Measurements from ENCODE around the gene TUBGCP2.
A peak's percentile ranks its signal among the peaks of the same experiment; 100 is the strongest.

Gene TUBGCP2

GRCh38 chr10:133310399-133310755 lies 1.7 kb upstream of the TUBGCP2 start:
- H3K36me3 ChIP-seq (ENCODE audit: control insufficient read depth, insufficient read depth, low read length) = peaks cover 31% of the 10 kb centered on the region
- no peaks in the 10 kb centered on the region for H3K27me3 ChIP-seq (ENCODE audit: control insufficient read depth, insufficient read depth, low read length)
- H3K4me1 ChIP-seq (ENCODE audit: control insufficient read depth, insufficient read depth, low read length) = peaks cover 16% of the 10 kb centered on the region
- H3K9me3 ChIP-seq (ENCODE audit: control insufficient read depth, insufficient read depth, low read depth, low read length) = no peaks in the 10 kb centered on the region
- no peak overlapping the region for H3K9ac ChIP-seq (ENCODE audit: low read length)
- no peak overlapping the region for H3K27ac ChIP-seq (ENCODE audit: low read depth, low read length)
- H3K4me3 ChIP-seq (ENCODE audit: low read depth, low read length) = no peak overlapping the region

DNA sequence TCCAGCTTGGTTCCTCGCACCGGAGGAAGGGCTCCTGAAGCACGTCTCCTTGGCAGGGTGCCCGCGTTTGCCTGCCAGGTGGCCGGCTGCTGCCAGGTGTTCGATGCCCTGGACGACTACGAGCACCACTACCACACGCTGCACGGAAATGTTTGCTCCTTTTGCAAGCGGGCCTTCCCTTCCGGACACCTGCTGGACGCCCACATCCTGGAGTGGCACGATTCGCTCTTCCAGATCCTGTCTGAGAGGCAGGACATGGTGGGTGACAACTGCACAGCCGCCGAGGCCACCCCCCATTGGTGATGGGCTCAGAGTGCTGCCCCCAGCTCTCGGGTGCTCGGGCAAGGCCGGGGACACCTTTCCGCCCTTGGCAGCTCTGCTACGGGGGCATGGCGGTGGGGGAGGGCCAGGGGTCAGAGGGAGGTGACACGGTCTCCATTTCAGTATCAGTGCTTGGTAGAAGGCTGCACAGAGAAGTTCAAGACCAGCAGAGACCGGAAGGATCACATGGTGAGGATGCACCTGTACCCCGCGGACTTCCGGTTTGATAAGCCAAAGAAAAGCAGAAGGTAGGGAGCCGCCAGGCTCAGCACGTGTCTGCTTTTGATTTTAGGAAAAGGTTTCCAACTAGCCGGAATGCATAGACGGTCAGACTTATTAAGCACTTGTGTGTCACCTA lies 1.2 kb upstream of the TUBGCP2 start:
- Histone ChIP-seq H3K27ac (ENCODE audit: low read depth, low read length) (no peak overlapping the region), H3K4me1 (ENCODE audit: control insufficient read depth, insufficient read depth, low read length) (peaks cover 16% of the 10 kb centered on the region), H3K4me3 (ENCODE audit: low read depth, low read length) (peak overlapping the region; percentile 73), H3K27me3 (ENCODE audit: control insufficient read depth, insufficient read depth, low read length) (no peaks in the 10 kb centered on the region), H3K9ac (ENCODE audit: low read length) (no peak overlapping the region), H3K9me3 (ENCODE audit: control insufficient read depth, insufficient read depth, low read depth, low read length) (no peaks in the 10 kb centered on the region), H3K36me3 (ENCODE audit: control insufficient read depth, insufficient read depth, low read length) (peaks cover 31% of the 10 kb centered on the region)

- peak overlapping the region; percentile 95 for H3K9ac ChIP-seq (ENCODE audit: low read length)
- peak overlapping the region; percentile 97 for H3K27ac ChIP-seq (ENCODE audit: low read depth, low read length)
- no peaks in the 10 kb centered on the region for H3K27me3 ChIP-seq (ENCODE audit: control insufficient read depth, insufficient read depth, low read length)
- peaks cover 16% of the 10 kb centered on the region for H3K4me1 ChIP-seq (ENCODE audit: control insufficient read depth, insufficient read depth, low read length)
- H3K36me3 ChIP-seq (ENCODE audit: control insufficient read depth, insufficient read depth, low read length) = peaks cover 31% of the 10 kb centered on the region
- no peaks in the 10 kb centered on the region for H3K9me3 ChIP-seq (ENCODE audit: control insufficient read depth, insufficient read depth, low read depth, low read length)
- peak overlapping the region; percentile 73 for H3K4me3 ChIP-seq (ENCODE audit: low read depth, low read length)
These were observed 538 bp upstream of the TUBGCP2 start for GRCh38 chr10:133309100-133309719.

DNA sequence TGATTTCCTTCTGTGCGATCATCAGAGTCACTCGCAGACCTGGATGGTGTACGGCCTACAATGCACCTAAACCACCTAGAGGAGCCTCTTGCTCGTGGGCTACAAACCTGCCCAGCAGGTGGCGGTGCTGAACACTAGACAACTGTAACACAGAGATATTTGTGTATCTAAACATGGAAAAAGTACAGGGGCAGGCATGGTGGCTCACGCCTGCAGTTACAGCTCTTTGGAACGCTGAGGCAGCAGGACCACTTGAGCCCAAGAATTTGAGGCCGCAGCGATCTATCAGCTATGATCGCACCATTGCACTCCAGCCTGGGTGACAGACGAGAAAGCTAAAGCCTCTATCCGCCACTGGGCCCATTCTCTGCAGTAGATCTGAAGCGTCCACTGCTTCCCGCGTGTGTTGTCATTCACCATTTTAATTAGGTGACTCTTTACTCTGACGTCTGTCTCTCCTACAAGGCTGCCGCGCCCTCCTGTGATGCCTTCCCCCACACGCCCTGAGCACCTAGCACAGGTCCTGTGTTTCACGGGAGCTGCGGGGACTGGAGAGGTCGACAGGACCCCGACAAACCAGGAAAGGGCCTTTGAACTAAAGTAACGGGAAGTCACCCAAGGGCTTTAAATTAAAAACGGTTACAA lies 774 bp downstream of the TUBGCP2 start:
- H3K4me3 ChIP-seq (ENCODE audit: low read depth, low read length) = peak overlapping the region; percentile 73

GRCh38 chr10:133306941-133307379 lies 1.7 kb downstream of the TUBGCP2 start:
- Histone ChIP-seq H3K27ac (ENCODE audit: low read depth, low read length) (no peak overlapping the region), H3K4me3 (ENCODE audit: low read depth, low read length) (no peak overlapping the region), H3K9ac (ENCODE audit: low read length) (no peak overlapping the region), H3K27me3 (ENCODE audit: control insufficient read depth, insufficient read depth, low read length) (no peaks in the 10 kb centered on the region), H3K4me1 (ENCODE audit: control insufficient read depth, insufficient read depth, low read length) (peaks cover 16% of the 10 kb centered on the region), H3K36me3 (ENCODE audit: control insufficient read depth, insufficient read depth, low read length) (peaks cover 29% of the 10 kb centered on the region), H3K9me3 (ENCODE audit: control insufficient read depth, insufficient read depth, low read depth, low read length) (no peaks in the 10 kb centered on the region)

More for the DNA sequence above, 774 bp downstream of the TUBGCP2 start:
- H3K36me3 ChIP-seq (ENCODE audit: control insufficient read depth, insufficient read depth, low read length) = peaks cover 29% of the 10 kb centered on the region
- no peaks in the 10 kb centered on the region for H3K27me3 ChIP-seq (ENCODE audit: control insufficient read depth, insufficient read depth, low read length)
- peaks cover 16% of the 10 kb centered on the region for H3K4me1 ChIP-seq (ENCODE audit: control insufficient read depth, insufficient read depth, low read length)
- H3K9me3 ChIP-seq (ENCODE audit: control insufficient read depth, insufficient read depth, low read depth, low read length) = no peaks in the 10 kb centered on the region
- peak overlapping the region; percentile 95 for H3K9ac ChIP-seq (ENCODE audit: low read length)
- H3K27ac ChIP-seq (ENCODE audit: low read depth, low read length) = peak overlapping the region; percentile 97; the same call in 1 of the 2 replicates

DNA sequence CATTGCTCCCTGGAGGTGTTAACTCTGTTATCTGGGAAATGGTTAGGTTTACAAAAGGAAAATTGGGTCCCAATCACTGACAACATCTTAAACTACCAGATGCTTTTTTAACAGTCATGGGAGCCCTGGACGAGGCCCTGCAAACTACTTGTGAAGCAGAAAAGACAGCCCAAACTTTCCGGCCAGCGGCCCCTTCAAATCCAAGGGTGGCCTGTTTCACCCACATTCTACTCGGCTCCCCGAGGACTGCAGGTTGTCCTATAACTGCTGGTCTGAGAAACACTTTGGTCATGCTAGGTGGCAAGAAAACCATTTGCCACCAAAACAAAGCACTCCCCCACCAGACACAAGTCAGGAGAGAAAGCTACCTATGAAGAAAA lies 2.6 kb downstream of the TUBGCP2 start:
- Histone ChIP-seq H3K27me3 (ENCODE audit: control insufficient read depth, insufficient read depth, low read length) (no peaks in the 10 kb centered on the region), H3K27ac (ENCODE audit: low read depth, low read length) (no peak overlapping the region), H3K4me3 (ENCODE audit: low read depth, low read length) (no peak overlapping the region), H3K9ac (ENCODE audit: low read length) (no peak overlapping the region), H3K36me3 (ENCODE audit: control insufficient read depth, insufficient read depth, low read length) (peaks cover 24% of the 10 kb centered on the region), H3K9me3 (ENCODE audit: control insufficient read depth, insufficient read depth, low read depth, low read length) (no peaks in the 10 kb centered on the region), H3K4me1 (ENCODE audit: control insufficient read depth, insufficient read depth, low read length) (peaks cover 16% of the 10 kb centered on the region)

DNA sequence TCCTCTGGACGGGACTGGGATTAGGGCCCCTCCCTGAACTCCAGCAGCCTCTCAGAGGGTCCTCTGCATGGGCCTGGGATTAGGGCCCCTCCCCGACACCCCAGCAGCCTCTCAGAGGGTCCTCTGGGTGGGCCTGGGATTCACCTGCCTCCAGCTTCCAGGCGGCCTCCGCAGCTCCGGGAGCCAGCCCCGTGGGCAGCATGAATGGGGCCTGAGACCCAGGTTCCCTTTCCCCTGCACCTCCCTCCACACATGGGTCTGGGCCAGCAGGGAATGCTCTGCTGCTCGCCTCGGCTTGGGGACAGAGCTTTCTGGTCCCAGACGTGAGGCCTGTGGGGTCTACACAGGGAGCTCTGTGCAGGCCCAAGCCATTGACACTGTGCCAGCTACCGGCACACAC lies 5.5 kb downstream of the TUBGCP2 start:
- no peak overlapping the region for H3K4me3 ChIP-seq (ENCODE audit: low read depth, low read length)
- H3K9ac ChIP-seq (ENCODE audit: low read length) = no peak overlapping the region
- H3K27ac ChIP-seq (ENCODE audit: low read depth, low read length) = no peak overlapping the region
- H3K4me1 ChIP-seq (ENCODE audit: control insufficient read depth, insufficient read depth, low read length) = peaks cover 11% of the 10 kb centered on the region
- peaks cover 38% of the 10 kb centered on the region for H3K36me3 ChIP-seq (ENCODE audit: control insufficient read depth, insufficient read depth, low read length)
- H3K9me3 ChIP-seq (ENCODE audit: control insufficient read depth, insufficient read depth, low read depth, low read length) = no peaks in the 10 kb centered on the region
- no peaks in the 10 kb centered on the region for H3K27me3 ChIP-seq (ENCODE audit: control insufficient read depth, insufficient read depth, low read length)

DNA sequence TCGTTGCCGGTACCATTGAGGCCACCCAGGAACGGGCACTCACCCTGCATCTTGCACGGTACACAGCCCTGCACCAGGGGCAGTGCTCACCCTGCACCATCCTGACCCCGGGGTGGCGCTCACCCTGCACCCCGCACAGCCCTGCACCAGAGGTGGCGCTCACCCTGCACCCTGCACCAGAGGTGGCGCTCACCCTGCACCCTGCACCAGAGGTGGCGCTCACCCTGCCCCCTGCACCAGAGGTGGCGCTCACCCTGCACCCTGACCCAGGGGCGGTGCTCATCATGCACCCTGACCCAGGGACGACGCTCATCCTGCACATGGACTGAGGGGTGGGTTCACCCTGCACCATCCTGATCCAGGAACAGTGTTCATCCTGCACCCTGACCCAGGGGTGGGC lies 6.4 kb downstream of the TUBGCP2 start:
- Histone ChIP-seq H3K27me3 (ENCODE audit: control insufficient read depth, insufficient read depth, low read length) (no peaks in the 10 kb centered on the region), H3K9ac (ENCODE audit: low read length) (no peak overlapping the region), H3K36me3 (ENCODE audit: control insufficient read depth, insufficient read depth, low read length) (peaks cover 48% of the 10 kb centered on the region)

DNA sequence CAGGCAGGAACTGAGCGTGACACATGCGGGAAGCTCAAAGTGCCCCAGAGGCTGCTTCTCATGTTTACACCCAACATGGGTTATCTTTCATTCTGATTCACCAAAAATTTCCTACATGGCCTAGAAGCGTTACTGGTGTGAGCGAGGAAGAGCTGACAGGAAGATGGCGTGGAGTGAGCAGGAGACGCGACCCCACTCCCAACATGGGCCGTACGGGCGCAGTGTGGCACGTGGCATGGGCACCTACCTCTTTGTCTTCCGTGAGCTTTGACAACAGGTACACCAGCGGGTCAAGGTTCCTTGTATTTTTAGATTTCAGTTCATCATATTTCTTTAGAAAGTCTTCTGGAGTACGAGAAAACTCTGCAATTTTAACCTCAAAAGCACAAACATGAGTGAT lies 8.9 kb downstream of the TUBGCP2 start:
- Histone ChIP-seq H3K27me3 (ENCODE audit: control insufficient read depth, insufficient read depth, low read length) (no peaks in the 10 kb centered on the region), H3K9me3 (ENCODE audit: control insufficient read depth, insufficient read depth, low read depth, low read length) (no peaks in the 10 kb centered on the region), H3K27ac (ENCODE audit: low read depth, low read length) (no peak overlapping the region), H3K36me3 (ENCODE audit: control insufficient read depth, insufficient read depth, low read length) (peaks cover 71% of the 10 kb centered on the region), H3K4me3 (ENCODE audit: low read depth, low read length) (no peak overlapping the region), H3K9ac (ENCODE audit: low read length) (no peak overlapping the region), H3K4me1 (ENCODE audit: control insufficient read depth, insufficient read depth, low read length) (no peaks in the 10 kb centered on the region)

More for the DNA sequence above, 6.4 kb downstream of the TUBGCP2 start:
- Histone ChIP-seq H3K27ac (ENCODE audit: low read depth, low read length) (no peak overlapping the region), H3K4me1 (ENCODE audit: control insufficient read depth, insufficient read depth, low read length) (peaks cover 4% of the 10 kb centered on the region; the same call in 1 of the 2 replicates), H3K4me3 (ENCODE audit: low read depth, low read length) (no peak overlapping the region), H3K9me3 (ENCODE audit: control insufficient read depth, insufficient read depth, low read depth, low read length) (no peaks in the 10 kb centered on the region)

DNA sequence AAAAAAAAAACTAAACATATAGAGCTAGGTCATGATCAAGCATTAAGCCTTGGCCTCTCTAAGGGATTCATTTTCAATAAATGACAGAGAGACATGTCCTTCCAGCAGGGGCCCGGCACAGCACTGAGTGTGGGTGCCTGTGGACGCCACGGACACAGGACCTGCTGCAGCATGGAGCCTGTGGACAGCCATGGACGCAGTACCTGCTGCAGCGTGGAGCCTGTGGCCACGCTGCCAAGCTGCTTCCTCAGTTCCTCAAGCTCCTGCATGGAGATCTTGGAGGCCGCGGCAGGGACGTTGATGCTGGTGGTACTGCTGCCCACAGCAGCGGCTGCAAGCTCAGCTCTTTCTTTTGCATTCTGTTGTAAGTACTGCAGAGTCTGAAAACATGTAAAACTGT lies 9.4 kb downstream of the TUBGCP2 start:
- H3K27me3 ChIP-seq (ENCODE audit: control insufficient read depth, insufficient read depth, low read length) = no peaks in the 10 kb centered on the region
- H3K4me3 ChIP-seq (ENCODE audit: low read depth, low read length) = no peak overlapping the region
- no peaks in the 10 kb centered on the region for H3K9me3 ChIP-seq (ENCODE audit: control insufficient read depth, insufficient read depth, low read depth, low read length)
- H3K27ac ChIP-seq (ENCODE audit: low read depth, low read length) = no peak overlapping the region
- H3K4me1 ChIP-seq (ENCODE audit: control insufficient read depth, insufficient read depth, low read length) = no peaks in the 10 kb centered on the region
- H3K9ac ChIP-seq (ENCODE audit: low read length) = no peak overlapping the region
- H3K36me3 ChIP-seq (ENCODE audit: control insufficient read depth, insufficient read depth, low read length) = peaks cover 76% of the 10 kb centered on the region

GRCh38 chr10:133298466-133298865 lies 10.2 kb downstream of the TUBGCP2 start:
- Histone ChIP-seq H3K4me3 (ENCODE audit: low read depth, low read length) (no peak overlapping the region), H3K9ac (ENCODE audit: low read length) (no peak overlapping the region), H3K9me3 (ENCODE audit: control insufficient read depth, insufficient read depth, low read depth, low read length) (no peaks in the 10 kb centered on the region), H3K27ac (ENCODE audit: low read depth, low read length) (no peak overlapping the region), H3K27me3 (ENCODE audit: control insufficient read depth, insufficient read depth, low read length) (no peaks in the 10 kb centered on the region), H3K4me1 (ENCODE audit: control insufficient read depth, insufficient read depth, low read length) (no peaks in the 10 kb centered on the region), H3K36me3 (ENCODE audit: control insufficient read depth, insufficient read depth, low read length) (peaks cover 84% of the 10 kb centered on the region)
